GF-D8 (cell line): Measurements from ENCODE around the gene CD22.

Experiments used
- DNase-seq: peaks from one replicate; lab custom pipeline; 2025; lab: John Stamatoyannopoulos, UW

Gene CD22

GRCh38 chr19:35314031-35314430 is 15.0 kb upstream of the CD22 start:
- no peak for DNase-seq

DNA sequence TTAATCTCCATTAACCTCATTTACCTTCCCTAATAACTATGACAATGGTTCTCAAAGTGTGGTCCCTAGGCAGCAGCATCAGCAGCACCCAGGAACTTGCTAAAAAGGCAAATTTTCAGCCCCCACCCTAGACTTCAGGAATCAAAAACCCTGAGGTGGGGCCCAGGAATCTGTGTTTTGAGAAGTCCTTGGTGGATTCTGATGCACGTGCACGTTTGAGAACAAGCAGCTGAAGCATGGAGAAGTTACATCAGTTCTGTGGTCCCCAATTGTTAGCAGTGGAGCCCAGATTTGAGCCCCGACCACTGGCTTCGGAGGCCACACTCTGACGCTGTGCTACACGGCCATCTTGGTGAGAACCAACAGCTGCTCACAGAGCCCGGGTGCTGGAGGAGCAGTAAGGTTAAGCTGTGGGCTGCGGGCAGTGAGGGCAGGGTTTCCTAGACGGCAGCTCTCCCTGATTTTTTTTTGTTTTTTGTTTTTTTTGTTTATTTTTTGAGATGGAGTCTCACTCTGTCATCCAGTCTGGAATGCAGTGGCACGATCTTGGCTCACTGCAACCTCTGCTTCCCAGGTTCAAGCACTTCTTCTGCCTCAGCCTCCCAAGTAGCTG is 14.0 kb upstream of the CD22 start:
- no peak for DNase-seq

DNA sequence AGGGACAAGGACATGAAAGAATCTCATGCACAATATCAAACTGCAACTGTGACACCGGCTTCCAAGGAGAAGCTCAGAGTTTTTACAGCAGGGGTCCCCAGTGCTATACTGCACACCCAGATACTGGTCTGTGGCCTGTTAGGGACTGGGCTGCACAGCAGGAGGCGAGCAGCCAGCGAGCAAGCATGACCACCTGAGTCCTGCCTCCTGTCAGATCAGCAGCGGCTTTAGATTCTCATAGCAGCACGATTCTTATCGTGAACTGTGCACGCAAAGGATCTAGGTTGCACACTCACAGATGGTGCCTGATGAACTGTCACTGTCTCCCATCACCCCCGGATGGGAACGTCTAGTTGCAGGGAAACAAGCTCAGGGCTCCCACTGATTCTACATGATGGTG is 13.1 kb upstream of the CD22 start:
- DNase-seq, result no peak

DNA sequence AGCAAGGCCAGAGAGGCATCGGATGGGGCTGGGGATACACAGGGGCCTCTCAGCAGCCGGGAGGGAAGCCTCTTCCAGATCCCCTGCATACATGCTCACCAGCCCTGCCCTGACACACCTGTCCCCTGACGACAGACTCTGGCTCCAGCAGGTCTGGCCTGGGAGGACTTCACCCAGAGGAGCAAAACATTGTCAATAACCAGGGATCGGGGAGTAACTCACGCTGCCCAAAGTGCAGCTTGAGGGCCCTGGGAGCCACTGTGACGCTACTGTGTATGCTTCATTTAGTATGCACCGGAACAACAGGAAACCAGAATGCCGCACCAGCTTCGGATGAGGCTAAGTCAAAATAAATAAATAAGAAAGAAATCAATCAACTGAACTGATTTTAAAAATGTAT is 12.4 kb upstream of the CD22 start:
- DNase-seq, result no peak

DNA sequence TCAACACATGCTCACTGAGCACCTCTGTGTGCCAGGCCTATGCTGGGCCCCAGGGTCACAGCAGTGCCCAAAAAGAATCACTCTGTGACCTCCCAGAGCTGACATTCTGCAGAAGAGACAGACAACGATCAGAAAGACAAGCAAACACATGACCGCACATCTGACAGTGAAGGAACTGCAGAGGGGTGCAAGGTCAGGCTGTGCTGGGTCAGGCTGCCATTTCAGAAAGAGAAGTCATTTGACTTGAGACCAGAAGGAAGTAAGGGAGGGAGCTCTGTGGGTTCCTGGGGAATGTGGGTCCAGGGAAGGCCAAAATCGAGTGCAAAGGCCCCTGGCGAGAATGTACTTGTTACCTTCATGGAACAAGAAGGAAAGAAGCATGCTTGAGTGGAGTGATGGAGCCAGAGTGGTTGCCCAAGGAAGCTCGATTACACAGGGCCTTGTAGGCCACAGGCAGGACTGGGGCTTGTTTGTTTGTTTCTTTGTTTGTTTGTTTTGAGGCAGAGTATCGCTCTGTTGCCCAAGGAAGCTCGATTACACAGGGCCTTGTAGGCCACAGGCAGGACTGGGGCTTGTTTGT is 11.4 kb upstream of the CD22 start:
- no peak for DNase-seq

- DNase-seq, result no peak
These were observed 10.1 kb upstream of the CD22 start for GRCh38 chr19:35318679-35319448.

DNA sequence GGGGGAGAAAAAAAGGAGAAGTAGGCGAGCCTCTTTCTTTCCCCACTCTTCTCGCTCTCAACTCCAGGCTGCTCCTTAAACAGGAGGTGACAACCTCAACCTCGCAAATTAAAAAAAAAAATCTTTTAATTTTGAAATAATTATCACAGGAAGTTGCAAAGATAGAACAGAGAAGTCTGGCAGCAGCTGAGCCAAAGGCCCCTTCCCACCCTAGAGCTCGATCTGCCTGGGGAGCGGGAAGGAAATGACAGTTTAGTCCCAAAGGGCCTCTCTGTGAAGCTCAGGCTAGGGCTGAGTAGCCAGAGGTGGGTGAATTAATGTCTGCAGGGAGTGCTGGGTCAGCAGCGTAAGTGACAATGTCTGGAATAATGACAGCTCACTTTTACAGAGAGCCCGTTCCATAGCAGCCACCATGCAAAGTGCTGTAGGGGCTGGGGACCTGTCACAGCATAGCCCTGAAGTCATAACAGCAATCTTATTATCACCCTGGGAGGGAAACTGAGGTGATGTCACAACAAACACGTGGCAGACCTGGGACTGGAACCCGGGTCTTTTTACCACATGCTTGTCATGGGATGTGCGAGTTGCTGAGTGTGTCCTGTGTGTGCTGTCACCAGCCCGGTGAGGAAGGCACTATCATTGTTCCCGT is 8.8 kb upstream of the CD22 start:
- DNase-seq, result peak; percentile 78

DNA sequence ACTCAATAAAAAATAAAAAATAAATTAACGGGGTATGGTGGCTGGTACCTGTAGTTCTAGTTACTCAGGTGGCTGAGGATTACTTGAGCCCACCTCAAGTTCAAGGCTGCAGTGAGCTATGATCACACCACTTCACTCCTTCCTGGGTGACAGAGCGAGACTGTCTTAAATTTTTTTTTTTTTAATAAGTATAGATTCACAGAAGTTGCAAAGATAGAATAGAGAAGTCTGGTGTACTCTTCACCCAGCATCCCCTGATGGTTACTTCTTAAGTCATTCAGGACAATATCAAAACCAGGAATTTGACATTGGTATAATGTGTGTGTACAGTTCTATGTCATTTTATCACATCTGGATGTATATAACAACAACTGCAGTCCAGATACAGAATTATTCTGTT is 7.7 kb upstream of the CD22 start:
- DNase-seq, result no peak

DNA sequence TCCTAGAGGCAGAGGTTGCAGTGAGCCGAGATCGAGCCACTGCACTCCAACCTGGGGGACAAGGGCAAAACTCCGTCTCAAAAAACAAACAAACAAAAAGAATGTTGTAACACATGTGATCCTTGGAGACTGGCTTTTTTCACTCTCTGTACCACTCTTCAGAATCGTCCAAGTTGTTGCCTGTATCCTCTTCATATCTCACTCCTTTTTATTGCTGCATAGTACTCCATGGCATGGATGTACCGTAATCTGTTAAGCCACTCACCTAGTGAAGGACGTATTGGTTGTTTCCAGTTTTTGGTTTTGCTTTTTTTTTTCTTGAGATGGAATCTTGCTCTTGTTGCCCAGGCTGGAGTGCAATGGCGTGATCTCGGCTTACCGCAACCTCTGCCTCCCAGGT is 7.0 kb upstream of the CD22 start:
- DNase-seq, result no peak

DNA sequence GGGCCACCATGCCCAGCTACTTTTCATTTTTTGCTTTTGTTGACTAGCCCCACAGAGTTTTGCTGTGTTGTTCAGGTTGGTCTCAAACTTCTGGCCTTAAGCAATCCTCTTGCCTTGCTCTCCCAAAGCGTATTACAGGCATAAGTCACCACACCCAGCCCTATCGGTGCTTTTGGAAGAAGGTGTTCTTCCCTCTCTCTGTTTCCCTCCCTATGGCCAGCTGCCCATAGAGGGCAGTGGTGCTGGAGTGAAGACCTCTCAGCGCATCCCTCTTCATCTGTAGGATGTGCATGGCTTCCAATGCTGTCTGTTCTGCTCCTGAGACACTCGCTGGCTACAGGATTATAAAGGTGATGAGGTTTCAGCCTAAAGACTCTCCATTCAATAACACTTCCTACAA is 1.3 kb upstream of the CD22 start:
- DNase-seq, result no peak

DNA sequence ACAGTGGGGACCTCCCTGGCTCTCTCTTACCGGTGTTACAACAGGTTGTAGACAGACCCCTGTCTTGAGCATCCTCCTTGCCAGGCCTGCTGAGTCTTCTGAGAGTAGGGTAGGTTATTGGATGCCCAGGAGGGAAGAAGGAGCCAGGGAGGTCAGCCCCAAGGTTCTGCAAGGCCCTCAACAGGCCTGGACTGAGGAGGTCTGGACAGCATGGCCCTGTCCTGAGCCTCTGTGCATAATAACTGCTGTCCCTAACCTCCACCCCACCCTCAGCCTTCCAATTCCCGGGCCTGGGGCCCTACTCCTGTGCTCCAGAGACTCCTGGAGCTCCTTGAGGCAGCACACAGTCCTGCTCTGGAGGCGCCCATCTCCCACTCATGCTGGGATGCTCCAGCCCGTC is 336 bp downstream of the CD22 start:
- no peak for DNase-seq

DNA sequence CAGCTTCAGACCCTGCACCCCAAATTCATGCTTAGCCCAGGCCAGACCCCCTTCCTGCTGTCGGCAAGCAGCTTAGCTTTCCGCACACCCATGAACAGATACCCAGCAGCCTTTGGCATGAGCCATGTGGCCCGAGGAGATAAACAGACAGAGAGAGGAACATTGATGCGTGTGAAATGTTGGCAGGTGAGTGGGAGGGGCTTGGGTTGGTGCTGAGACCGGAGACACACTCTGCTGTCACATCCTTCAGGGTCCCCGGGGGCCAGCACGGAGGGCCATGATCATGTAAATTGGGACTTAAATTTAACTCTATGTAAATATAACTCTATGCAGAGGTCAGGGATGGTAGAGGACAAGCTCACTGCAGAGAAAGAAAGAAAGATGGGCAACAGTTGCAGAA is 1.5 kb downstream of the CD22 start:
- no peak for DNase-seq

- DNase-seq, result no peak
These were observed 2.7 kb downstream of the CD22 start for GRCh38 chr19:35331551-35332214.

DNA sequence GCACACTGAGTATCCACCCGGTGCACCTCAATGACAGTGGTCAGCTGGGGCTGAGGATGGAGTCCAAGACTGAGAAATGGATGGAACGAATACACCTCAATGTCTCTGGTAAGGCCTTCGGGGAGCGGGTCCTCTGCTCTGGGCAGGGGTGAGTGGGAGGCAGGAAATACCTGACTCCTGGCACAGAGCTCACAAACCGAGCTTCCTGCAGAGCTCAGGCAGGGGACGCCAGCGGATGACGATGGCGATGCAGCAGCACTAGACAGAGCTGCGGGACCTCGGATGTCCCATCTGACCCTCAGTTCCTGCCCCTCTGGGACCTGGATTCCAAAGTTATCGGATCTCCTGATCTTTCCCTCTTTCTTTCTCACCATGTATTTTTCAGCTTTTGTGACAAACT is 3.8 kb downstream of the CD22 start:
- no peak for DNase-seq

GRCh38 chr19:35334144-35334753 is 5.3 kb downstream of the CD22 start:
- DNase-seq, result no peak

DNA sequence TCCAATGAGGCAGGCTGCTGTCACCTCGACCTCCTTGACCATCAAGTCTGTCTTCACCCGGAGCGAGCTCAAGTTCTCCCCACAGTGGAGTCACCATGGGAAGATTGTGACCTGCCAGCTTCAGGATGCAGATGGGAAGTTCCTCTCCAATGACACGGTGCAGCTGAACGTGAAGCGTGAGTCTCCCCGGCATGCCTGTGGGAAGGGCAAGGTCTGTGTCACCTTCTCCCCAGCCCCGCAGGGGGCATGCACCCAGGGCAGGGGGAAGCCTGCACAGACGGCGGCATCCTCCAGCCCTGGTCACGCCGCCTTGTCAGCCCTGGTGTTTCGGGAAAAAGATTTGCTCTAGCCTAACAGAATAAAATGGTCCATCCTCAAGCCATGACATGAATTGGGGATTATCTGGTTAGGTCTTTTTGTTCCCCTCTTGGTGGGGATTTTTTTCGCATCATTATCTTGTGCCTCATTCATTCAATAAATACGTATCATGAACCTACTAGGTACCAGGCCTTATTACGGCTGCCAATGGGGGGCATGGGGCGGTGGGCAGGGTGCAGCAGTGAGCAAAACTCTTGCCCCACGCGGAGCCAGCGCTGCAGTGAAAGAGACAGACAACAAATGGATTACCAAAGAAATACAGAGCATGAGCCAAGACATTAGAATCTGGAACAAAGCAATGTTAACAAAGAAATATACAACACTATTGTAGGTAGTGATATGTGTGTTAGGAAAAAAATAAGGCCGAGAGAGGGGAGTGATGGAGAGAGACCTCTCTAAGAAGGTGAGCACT is 7.4 kb downstream of the CD22 start:
- no peak for DNase-seq

DNA sequence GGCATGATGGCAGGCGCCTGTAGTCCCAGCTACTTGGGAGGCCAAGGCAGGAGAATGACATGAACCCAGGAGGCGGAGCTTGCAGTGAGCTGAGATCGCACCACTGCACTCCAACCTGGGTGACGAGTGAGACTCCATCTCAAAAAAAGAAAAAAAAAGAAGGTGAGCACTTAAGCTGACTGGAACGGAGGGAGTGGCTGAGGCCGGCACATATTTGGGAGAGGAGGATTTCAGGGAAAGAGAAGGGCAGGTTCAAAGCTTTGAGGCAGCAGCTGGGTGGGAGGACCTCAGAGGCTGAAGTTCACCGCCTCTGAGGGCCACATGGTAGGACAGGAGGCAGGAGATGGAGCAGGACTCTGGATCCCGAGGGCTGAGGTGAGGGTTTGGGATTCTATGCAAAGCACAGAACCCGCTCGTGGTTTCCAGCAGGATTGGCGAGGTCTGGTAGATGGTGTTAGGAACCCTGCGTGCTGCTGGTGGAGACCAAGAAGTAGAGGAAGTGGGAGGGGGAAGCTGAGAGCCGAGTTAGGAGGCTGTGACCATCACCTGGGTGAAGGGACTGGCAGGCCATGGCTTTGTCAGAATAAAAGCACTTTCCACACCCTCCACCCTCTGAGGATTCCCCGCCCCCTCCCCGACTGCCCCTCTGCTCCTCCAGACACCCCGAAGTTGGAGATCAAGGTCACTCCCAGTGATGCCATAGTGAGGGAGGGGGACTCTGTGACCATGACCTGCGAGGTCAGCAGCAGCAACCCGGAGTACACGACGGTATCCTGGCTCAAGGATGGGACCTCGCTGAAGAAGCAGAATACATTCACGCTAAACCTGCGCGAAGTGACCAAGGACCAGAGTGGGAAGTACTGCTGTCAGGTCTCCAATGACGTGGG is 8.4 kb downstream of the CD22 start:
- no peak for DNase-seq

DNA sequence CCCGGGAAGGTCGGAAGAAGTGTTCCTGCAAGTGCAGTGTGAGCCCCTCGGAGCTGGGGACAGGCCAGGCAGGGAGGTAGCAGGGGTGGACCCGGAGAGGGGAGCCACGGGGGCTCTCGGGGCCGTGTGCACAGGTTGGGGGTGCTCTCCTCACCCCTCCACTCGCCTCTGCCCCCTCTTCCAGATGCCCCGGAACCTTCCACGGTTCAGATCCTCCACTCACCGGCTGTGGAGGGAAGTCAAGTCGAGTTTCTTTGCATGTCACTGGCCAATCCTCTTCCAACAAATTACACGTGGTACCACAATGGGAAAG is 9.0 kb downstream of the CD22 start:
- DNase-seq, result no peak

DNA sequence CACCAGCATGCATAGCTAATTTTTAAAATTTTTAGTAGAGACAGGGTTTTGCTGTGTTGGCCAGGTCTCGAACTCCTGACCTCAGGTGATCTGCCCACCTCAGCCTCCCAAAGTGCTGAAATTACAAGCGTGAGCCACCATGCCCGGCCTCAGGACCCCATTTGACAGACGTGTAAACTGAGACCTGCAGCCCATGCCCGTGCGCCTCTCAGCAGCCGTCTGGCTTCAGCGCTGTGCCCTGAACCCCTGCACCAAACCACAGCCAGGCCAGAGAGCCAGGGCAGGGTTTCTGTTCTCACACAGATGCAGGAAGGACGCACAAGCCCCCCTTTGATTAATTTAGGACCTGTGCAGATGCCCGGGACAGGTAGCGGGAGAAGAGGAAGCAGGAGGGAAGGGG is 11.4 kb downstream of the CD22 start:
- no peak for DNase-seq

GRCh38 chr19:35341006-35341405 is 12.0 kb downstream of the CD22 start:
- no peak for DNase-seq
